Measurements from ENCODE around the gene CLEC2L.

- TF ChIP-seq POLR2A (IDR thresholded peaks at IDR 0.05), result no peak
- TF ChIP-seq CTCF (IDR thresholded peaks at IDR 0.05 in 8 of 11, conservative IDR thresholded peaks at IDR 0.05 in 3 of 11), result no peak
These were observed 40.4 kb downstream of the CLEC2L start for GRCh38 chr7:139563856-139564255.
